Retina (tissue), 1 donor: ENCODE data around the gene UHRF2.
"Not testable (repeated sequence)": the region's sequence is repeated elsewhere in the genome, so short reads cannot be mapped to it uniquely, and the experiment has no call there.

ENCODE experiments used
- DNase-seq: peaks from one replicate; pipeline ENCODE4 v3.0.0-alpha.2; 2016

UHRF2 gene

DNA sequence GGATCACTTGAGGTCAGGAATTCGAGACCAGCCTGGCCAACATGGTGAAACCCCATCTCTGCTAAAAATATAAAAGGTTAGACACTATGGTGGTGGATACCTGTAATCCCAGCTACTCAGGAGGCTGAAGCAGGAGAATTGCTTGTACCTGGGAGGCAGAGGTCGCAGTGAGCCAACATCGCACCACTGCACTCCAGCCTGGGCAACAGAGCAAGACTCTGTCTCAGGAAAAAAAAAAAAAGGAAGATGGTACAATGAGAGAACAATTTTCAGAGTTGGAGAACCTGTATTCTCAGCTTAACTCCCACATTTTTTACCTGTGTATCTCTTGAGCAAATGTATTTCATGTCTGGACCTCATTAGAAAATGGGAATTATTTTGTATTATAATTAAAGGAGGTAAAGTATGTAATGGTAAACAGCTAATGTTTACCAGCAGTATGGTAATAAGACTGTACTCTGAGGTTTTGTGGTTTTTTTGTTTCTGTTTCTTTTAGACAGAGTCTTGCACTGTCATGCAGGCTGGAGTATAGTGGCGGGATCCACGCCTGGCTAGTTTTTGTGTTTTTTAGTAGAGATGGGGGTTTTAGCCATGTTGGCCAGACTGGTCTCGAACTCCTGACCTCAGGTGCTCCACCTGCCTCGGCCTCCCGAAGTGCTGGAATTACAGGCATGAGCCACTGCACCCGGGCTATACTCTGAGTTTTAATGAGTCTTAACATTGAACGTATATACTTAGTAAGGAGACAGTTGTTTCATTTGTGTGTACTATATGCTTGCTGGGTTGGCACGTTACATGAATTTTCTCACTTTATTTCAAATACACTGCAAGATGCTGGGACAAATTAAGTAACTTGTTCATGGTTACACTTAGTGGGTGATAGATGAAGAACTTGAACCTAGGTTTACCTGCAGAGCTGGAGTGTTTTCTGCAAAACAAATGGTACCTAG, 16.2 kb downstream of the UHRF2 start:
- DNase-seq = no peak

DNA sequence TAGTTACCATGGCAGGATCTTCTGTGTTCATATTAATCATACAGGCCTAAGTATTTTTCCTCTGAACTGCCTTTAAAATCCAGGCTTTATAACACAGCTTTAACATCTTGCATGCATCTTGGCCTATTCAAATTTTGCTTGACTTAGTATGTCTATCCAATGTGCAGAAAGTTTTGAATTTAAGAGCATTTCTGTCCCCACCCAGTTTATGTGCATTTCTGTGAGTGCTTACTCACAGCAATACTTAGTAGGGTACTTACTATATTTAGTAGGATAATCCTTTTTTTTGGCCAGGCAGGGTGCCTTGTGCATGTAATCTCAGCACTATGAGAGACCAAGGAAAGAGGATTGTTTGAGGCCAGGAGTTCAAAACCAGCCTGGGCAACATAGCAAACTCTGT, 18.0 kb downstream of the UHRF2 start:
- DNase-seq = no peak

DNA sequence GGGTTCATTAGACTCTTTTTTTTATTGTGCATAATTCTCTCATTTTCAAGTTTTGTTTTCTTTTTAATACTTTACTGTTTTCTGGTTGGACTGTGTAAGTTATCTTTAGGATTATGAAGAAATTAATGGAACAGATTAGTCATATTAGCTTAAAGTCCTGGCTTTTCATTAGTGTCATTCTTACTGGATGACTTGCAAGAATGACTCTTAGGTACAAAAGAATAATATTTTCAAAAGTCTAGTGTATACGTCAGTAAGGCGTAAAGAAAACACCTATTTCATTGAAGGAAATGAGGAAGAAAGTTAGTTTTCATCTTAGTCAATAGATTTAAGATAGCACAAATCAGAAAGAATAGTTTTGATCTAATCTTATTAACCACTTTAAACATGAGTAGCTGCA, 20.4 kb downstream of the UHRF2 start:
- DNase-seq = no peak

DNA sequence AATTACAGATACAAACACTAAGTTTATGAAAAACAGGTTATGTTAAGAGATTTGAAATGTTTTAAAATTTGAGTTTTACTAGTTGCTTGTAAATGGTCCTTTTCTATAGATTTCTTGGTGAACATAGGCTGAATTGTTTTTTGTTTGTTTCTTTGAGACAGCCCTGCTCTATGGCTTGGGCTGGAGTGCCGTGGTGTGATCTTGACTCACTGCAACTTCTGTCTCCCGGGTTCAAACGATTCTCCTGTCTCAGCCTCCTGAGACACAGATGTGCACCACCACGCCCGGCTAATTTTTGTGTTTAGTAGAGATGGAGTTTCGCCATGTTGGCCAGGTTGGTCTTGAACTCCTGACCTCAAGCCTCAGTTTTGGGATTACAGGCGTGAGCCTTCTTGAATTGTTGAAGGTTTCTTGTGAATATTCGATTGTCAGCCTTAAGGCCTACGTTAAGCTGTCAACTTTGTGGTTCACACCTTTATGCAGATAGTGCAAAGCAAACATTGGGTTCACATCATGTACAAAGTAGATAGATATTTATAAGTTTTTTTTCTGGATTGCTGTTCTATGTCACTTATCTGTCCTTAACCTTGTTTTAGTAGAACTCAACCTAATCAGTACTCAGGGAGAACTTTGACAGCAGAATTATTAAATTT, 26.2 kb downstream of the UHRF2 start:
- DNase-seq = no peak

DNA sequence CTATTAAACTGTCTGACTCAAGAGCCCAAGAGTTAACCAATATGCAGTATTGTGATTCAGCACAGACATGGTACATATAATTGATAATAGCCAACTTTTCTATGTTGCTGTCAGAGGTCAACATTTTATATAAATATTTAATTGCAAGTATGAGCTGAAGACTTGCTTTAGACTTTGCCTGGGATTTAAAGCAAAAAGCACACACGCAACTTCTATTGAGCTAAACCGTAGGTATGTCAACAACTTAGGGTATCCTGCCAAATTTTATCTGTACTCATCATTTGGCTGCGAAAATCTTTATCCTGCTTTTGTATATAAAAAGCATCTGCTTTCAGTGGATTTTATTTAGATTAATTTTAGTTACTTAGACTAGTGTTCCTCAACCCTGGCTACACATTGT, 27.4 kb downstream of the UHRF2 start:
- DNase-seq = no peak

DNA sequence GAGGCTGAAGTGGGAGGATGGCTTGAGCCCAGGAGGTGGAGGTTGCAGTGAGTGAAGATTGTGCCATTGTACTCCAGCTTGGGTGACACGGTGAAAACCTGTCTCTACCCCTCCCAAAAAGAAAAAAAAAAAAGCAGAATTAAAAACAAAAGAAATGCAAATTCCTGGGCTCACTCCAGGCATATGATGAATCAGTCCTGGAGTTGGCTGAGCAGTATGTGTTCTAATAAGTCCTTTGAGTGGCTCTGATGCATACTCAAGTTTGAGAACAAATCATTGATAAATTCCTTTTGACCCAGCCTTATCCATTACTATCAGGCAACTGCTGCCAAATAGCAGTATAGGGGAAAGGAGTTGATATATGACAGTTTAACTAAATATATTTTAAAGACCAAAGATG, 28.3 kb downstream of the UHRF2 start:
- DNase-seq = no peak

DNA sequence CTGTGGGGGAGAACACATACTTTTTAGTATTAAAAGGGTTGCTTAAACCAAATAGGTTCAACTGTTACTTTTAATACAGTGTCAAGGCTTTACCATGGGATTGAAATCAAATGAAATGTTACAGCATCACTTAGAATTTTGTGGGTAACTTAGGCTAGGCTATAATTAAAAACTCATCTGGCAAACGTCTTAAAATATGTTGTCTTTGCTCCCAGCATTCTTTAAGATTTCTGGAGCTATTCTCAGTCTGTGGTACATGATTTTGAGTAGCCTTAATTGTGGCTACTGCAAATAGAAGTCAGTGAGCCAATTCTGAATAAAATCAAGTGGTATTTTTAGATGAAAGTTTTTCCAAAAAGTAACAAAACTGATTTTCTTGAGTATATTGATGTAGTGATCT, 30.7 kb downstream of the UHRF2 start:
- no peak for DNase-seq

DNA sequence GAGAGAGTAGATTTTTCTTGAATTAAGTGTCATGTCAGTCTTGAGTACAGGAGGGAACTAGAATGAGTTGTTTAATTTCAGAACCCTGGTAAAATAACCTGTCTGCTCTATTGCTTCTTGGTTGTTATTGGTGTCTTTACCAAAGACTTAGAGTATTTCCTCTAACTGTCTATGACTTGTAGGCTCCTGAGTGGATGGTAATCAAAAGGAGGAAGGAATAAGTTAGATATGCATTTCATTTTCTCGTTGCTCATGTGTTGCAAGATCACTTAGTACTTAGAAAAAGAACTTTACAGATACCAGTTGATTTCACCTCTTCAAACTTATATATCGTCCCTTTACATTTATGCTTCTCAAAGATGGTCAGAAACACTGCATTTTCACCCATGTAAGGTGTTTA, 31.1 kb downstream of the UHRF2 start:
- no peak for DNase-seq

DNA sequence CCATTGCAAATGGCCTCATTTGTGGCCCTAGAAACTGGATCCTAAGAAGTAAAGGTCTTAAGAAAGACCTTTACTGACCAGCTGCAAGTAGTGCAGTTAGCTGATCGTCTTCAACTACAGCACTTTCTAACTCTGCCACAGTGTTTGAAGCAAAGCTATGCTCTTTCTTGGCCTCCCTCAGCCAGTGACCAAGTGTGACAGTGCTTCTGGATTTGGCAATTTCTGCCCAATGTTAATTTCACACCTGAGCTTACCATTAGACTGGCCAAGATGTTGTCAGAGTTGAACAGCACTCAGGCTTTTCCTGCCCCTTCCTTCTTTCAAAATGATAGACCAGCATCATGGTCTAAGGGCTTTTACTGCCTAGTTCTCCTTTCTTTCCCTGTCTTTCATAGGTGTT, 36.1 kb downstream of the UHRF2 start:
- no peak for DNase-seq

DNA sequence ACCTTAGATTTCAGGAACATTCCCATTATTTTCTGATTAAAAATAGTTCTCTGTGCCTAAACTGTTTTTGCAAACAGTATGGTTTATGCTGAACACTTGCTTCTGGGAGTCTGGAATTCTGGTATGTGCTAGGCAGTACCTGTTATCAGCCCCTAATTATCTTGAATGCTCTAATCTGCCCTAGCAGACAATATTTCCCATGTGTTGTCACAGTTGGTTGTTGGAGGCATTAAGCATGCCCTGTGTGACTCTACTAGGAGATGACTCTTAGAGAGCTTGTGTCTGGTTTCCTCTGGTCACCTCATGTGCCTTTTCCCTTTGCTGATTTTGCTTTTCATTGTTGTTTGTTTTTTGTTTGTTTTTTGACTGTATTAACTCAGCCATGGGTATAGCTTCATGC, 36.6 kb downstream of the UHRF2 start:
- no peak for DNase-seq

DNA sequence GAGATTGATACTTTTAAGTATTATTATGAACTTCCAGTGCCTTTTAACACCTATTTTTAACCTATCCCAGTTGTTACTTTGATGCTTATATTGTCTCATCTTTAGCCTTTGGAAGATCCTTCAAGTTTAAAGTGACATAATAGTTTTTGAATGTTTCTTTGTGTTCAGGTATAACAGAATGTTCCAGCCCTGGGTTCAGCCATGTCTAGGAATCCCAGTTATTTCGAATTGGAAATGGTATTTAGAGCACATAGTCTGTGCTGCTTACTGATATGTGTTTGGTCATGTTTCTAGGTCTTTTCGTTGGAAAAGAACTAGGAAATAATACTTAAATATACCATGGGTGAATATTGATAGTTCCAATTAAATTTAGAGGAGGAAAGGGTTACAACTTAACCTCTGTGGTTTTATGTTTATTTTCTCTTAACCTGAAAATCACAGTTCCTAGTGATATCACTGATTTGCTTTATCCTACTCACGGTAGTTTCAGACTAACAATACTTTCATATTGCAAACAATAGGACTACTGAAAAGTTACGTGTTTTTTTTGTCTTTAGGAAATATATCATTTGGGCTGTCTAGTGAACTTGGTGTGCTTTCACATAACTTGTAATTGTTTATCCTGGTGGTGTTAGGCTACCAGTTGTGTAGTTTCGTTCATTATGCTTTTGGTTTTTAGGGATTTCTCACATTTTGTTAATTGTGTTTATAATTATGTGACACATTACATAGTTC, 37.8 kb downstream of the UHRF2 start:
- no peak for DNase-seq

DNA sequence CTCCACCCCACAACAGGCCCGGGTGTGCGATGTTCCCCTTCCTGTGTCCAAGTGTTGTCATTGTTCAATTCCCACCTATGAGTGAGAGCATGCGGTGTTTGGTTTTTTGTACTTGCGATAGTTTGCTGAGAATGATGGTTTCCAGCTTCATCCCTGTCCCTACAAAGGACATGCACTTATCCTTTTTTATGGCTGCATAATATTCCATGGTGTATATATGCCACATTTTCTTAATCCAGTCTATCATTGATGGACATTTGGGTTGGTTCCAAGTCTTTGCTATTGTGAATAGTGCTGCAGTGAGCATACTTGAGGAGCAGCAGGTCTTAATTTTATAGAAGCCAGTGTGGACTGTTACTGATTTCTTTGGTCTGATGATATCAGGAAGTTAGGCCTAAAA, 42.3 kb downstream of the UHRF2 start:
- DNase-seq = not testable (repeated sequence)

DNA sequence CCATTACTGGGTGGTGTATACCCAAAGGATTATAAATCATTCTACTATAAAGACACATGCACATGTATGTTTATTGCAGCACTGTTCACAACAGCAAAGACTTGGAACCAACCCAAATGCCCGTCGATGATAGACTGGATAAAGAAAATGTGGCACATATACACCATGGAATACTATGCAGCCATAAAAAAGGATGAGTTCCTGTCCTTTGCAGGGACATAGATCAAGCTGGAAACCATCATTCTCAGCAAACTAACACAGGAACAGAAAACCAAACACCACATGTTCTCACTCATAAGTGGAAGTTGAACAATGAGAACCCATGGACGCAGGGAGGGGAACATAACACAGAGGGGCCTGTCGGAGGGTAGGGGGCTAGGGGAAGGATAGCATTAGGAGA, 45.7 kb downstream of the UHRF2 start:
- DNase-seq = not testable (repeated sequence)

DNA sequence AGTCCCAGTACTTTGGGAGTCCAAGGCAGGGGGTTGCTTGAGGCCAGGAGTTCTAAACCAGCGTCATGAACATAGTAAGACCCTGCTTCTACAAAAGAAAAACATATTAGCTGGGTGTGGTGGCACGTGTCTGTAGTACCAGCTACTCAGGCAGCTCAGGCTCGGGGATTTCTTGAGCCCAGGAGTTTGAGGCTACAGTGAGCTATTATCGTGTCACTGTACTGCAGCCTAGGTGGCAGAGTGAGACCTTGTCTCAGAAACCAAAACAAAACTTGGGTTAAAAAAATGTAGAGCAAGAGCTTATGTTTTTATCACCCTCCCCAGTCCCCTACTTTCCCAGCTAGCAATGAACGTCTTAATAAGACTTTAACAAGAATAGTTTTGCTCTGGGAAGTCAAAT, 46.7 kb downstream of the UHRF2 start:
- no peak for DNase-seq

DNA sequence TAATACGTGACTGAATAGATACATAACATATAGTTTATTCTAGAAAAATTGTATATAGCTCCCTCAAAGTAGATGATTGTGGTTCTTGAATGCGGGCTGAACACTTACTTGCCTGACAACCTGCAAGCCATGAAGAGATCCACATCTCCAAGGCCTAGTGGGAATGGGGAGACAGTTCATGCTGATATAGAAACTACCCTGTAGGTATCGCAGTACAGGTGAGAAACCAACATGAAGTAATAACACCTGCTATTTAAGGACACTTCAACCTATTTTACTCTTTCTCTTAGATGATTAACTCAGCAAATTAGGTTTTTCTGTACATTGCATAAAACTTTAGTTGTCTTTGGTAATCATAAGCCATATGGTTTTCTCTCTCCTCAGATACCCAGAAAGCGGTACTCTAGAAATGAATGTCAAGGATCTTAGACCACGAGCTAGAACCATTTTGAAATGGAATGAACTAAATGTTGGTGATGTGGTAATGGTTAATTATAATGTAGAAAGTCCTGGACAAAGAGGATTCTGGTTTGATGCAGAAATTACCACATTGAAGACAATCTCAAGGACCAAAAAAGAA, 47.3 kb downstream of the UHRF2 start:
- DNase-seq = no peak

DNA sequence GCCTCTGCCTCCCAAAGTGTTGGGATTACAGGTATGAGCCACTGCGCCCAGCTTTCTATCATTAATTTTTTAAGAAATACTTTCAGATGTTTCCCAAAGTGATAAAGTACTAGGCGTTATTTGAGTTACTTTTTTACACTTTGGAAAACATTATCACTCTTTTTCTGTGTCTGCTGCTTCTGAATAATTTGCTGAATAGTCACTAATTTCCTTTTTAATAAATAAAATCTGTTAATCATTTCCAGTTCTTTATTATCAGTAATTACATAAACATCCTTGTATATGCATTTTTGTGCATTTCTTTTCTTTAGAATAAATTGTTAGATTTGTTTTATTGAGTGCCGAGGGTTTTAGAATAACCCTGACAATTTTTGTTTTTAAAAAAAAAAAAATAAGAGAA, 48.6 kb downstream of the UHRF2 start:
- DNase-seq = no peak

DNA sequence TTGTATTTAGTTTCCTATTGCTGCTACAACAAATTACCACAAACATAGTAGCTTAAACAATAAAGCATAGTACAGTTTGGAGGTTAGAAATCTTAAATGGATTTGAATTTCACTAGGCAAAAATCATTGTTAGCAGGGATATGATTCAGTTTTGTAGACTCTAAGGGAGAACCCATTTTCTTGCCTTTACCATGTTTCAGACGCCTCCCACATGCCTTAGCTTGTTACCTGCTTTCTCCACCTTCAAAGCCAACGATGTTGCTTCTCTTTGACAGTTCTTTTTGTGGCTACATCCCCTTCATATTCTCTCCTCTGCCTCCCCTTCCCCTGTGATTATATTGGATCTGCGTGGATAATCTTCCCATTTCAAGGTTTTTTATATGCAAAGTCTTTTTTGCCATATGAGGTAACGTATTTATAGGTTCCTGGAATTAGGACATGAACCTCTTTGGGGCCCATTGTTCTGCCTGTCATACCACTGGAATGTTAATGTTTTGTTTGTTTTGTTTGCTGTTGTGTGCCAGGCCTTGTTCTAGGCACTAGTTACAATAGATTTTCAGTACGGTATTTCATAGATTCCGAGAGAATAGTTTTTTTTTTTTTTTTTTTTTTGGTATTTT, 54.1 kb downstream of the UHRF2 start:
- no peak for DNase-seq

DNA sequence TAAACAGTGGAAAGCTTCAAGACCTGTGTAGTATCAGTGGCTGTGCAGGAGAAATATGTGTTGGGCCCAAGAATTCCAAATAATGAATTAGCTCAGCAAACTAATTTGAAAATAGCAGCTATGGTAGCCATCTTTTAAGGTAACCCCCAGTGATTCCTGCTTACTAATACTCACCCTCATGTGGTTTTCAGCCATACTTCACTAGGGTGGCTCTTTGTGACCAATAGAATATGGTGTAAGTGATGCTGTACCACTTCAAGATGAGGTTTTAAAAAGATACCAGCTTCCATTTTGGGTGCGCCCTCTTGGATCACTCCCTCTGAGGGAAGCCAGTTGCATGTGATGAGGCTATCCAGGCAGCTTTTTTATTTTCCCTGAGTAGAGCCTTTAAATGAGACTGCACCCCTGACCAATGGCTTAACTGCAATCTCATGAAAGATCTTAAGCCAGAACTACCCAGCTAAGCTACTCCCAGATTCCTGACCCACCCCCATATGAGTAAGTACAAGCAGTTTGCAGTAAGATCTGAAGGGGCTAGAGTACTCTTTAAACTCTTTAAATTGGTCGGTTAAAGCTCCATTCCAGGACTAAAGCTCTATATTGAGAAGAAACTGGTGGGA, 58.3 kb downstream of the UHRF2 start:
- no peak for DNase-seq

DNA sequence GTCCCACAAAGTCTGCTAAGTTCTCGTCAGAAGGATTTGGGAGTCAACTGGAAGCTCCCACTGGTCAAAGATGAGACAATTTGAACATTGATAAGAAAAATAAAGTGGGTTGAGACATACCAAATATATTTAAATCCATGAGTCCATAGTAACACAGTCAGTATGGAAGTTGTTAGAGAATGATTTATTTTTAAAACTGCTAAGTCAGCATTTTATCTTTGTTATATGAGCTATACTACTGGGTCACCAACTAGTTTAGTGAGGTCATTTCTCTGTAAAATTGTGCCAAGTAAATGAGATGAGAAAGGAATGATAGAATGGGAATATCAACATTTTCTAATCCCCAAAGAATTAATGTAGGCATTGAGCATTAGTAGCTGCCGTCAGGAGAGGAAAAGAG, 60.2 kb downstream of the UHRF2 start:
- DNase-seq = no peak

DNA sequence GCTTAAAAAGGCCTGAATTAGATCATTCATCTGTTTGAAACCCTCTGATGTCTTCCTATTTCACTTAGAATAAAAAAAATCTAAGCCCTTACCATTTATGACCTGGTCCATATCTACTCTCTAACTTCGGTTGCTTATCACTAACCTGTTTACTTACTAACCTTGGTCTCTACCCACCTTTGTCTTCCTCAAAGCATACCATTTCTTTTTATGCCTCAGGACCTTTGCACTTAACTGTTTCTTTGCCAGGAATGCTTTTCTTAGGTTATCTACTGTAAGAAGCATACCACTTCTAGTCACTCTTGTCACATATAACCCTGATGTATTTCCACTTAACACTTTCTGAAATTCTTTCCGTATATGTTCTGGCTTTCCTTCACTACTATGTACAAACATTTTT, 67.0 kb downstream of the UHRF2 start:
- no peak for DNase-seq

DNA sequence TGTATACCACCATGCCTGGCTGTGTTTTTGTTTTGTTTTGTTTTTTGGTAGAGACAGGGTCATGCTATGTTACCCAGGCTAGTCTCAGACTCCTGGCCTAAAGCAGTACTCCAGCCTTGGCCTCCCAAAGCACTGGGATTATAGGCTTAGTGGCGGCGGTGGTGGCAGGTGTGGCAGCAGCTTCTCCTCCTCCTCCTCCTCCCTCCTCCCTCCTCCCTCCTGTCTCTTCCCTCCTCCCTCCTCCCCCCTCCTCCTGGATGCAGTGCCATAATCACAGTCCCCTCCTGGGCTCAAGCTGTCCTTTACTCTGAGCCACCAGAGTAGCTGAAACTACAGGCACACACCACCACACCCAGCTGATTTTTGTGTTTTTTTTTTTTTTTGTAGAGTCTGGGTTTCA, 71.2 kb downstream of the UHRF2 start:
- DNase-seq = no peak

DNA sequence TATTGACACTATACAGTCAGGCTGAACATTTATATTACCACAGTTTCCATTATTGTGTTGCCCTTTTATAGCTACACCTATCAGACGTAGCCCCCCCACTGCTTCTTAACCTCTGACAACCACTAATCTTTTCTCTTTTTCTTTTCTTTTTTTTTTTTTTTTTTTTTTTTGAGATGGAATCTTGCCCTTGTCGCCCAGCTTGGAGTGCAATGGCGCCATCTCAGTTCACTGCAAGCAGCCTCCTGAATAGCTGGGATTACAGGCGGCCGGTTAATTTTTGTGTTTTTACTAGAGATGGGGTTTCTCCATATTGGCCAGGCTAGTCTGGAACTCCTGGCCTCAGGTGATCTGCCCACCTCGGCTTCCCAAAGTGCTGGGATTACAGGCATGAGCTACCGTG, 75.4 kb downstream of the UHRF2 start:
- DNase-seq = no peak

DNA sequence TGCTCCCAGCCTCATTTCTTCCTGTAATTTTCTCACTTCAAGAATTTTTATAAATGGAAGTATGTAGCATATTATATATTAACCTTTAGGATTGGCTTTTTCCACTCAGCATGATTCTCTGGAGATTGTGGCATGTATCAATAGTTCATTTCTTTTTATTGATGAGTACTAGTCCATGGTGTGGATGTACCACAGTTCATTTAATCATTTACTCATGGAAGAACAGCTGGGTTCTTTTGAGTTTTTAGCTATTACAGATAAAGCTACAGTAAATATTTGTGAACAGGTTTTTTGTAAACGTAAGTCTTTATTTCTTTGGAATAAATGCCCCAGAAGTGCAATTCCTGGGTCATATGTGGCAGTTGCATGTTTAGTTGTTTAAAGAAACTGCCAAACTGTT, 76.1 kb downstream of the UHRF2 start:
- no peak for DNase-seq
